Neural cell (in vitro differentiated cells): ENCODE measurements around the gene ABCC8. TPM values are rescaled to one million over a fixed set of nuclear protein-coding genes. Genes with fewer than 3 reads are reported as not detected.

Experiments used
- H2AFZ ChIP-seq: fragments of 200-600, 300-800 bp; sonication (generic), shearing (Covaris generic); 2 replicates; pipeline ENCODE4 v1.6.0; 2014; ENCODE audit warnings: low read depth, mild to moderate bottlenecking, antibody characterized with exemption, low read length, moderate library complexity
- H3F3A ChIP-seq: fragments of 200-600 bp; shearing (Covaris generic); 2 replicates; pipeline ENCODE4 v1.6.1; 2016; ENCODE audit warnings: mild to moderate bottlenecking, moderate library complexity, mixed read lengths, antibody characterized with exemption, low read length; ENCODE audit not compliant: insufficient read depth, poor library complexity, severe bottlenecking
- H3K27ac ChIP-seq: fragments of 200-600, 300-800 bp; sonication (generic), shearing (Covaris generic); 2 replicates; pipeline ENCODE4 v1.5.1; 2014; ENCODE audit warnings: mild to moderate bottlenecking, low read length, moderate library complexity
- H3K27me3 ChIP-seq: fragments of 300-800, 200-600 bp; sonication (generic), shearing (Covaris generic); 2 replicates; pipeline ENCODE4 v1.6.0; 2014; ENCODE audit warnings: mild to moderate bottlenecking, low read depth, low read length, moderate library complexity; ENCODE audit not compliant: insufficient read depth
- H3K36me3 ChIP-seq: fragments of 300-800, 200-600 bp; sonication (generic), shearing (Covaris generic); 2 replicates; pipeline ENCODE4 v1.5.1; 2014; ENCODE audit warnings: mild to moderate bottlenecking, antibody characterized with exemption, low read length, moderate library complexity; ENCODE audit not compliant: insufficient read depth
- H3K4me2 ChIP-seq: fragments of 300-800, 200-600 bp; sonication (generic), shearing (Covaris generic); 2 replicates; pipeline ENCODE4 v1.6.0; 2014; ENCODE audit warnings: mild to moderate bottlenecking, low read length
- H3K4me3 ChIP-seq: fragments of 300-800, 200-600 bp; sonication (generic), shearing (Covaris generic); 2 replicates; pipeline ENCODE4 v1.5.1; 2014; ENCODE audit warnings: mild to moderate bottlenecking, low read length, moderate library complexity
- H3K79me2 ChIP-seq: fragments of 200-600 bp; shearing (Covaris generic); replicated peaks from 2 replicates; pipeline ENCODE4 v1.6.0; 2014; ENCODE audit warnings: mild to moderate bottlenecking, low read length, moderate library complexity; ENCODE audit not compliant: insufficient read depth
- H3K9ac ChIP-seq: fragments of 300-800, 200-600 bp; sonication (generic), shearing (Covaris generic); 2 replicates; pipeline ENCODE4 v1.6.1; 2016; ENCODE audit warnings: mild to moderate bottlenecking, low read length, mixed read lengths
- H3K9me2 ChIP-seq: fragments of 200-600 bp; shearing (Covaris generic); 2 replicates; pipeline ENCODE4 v1.6.1; 2016; ENCODE audit warnings: mild to moderate bottlenecking, low read length, mixed read lengths; ENCODE audit not compliant: insufficient read depth
- H3K9me3 ChIP-seq: fragments of 200-600, 300-800 bp; sonication (generic), shearing (Covaris generic); 2 replicates; pipeline ENCODE4 v1.6.1; 2016; ENCODE audit warnings: mild to moderate bottlenecking, mixed run types, low read length, moderate library complexity, mixed read lengths
- H4K20me1 ChIP-seq: fragments of 200-600 bp; shearing (Covaris generic); 2 replicates; pipeline ENCODE4 v1.6.1; 2016; ENCODE audit warnings: mild to moderate bottlenecking, mixed run types; ENCODE audit not compliant: insufficient read depth
- CTCF ChIP-seq: fragments of 450-650 bp; IDR thresholded peaks from 2 replicates; pipeline ENCODE4 v1.5.1; 2014; ENCODE audit warnings: antibody characterized with exemption, mild to moderate bottlenecking, moderate library complexity; ENCODE audit not compliant: poor library complexity, severe bottlenecking
- EP300 ChIP-seq: fragments of 450-650 bp; conservative IDR thresholded peaks from 2 replicates; pipeline ENCODE4 v1.6.1; 2014; ENCODE audit warnings: antibody characterized with exemption, mild to moderate bottlenecking, moderate library complexity; ENCODE audit not compliant: poor library complexity, severe bottlenecking
- EZH2 ChIP-seq: fragments of 200-600, 300-800 bp; shearing (Covaris generic), sonication (generic); IDR thresholded peaks from 2 replicates; pipeline ENCODE4 v1.6.1; 2014; ENCODE audit warnings: antibody characterized with exemption, low read length, borderline replicate concordance, mild to moderate bottlenecking; ENCODE audit not compliant: insufficient read depth, poor library complexity, severe bottlenecking
- MXI1 ChIP-seq: fragments of 450-650 bp; conservative IDR thresholded peaks from 2 replicates; pipeline ENCODE4 v1.6.1; 2014; ENCODE audit warnings: antibody characterized with exemption, mild to moderate bottlenecking; ENCODE audit not compliant: poor library complexity, severe bottlenecking
- POLR2AphosphoS5 ChIP-seq: IDR thresholded peaks from 2 replicates; pipeline ENCODE4 v1.6.1; 2012
- RAD21 ChIP-seq: fragments of 450-650 bp; conservative IDR thresholded peaks from 2 replicates; pipeline ENCODE4 v1.6.1; 2014; ENCODE audit warnings: antibody characterized with exemption, mild to moderate bottlenecking, moderate library complexity
- REST ChIP-seq: IDR thresholded peaks from 2 replicates; pipeline ENCODE4 v1.6.1; 2012; ENCODE audit warnings: borderline replicate concordance
- SMC3 ChIP-seq: fragments of 450-650 bp; conservative IDR thresholded peaks from 2 replicates; pipeline ENCODE4 v1.6.1; 2014; ENCODE audit warnings: antibody characterized with exemption, mild to moderate bottlenecking, moderate library complexity; ENCODE audit not compliant: poor library complexity
- TAF1 ChIP-seq: IDR thresholded peaks from 2 replicates; pipeline ENCODE4 v1.6.1; 2012; ENCODE audit warnings: low read depth
- polyA plus RNA-seq: library from polyadenylated mRNA; depleted of rRNA; stranded (reverse); fragments of >200 nt; gene quantifications from 2 replicates; pipeline ENCODE4 v1.2.3, GENCODE V29; 2014

The ABCC8 gene
- polyA plus RNA-seq, 1 donor from 2014 or later: 13.2 TPM

- Histone ChIP-seq H3F3A (no peaks in the 10 kb centered on the region), H3K9me2 (no peaks in the 10 kb centered on the region), H3K27me3 (no peaks in the 10 kb centered on the region), H3K4me2 (no peak overlapping the region), H3K9ac (no peak overlapping the region), H2AFZ (no peak overlapping the region), H3K79me2 (no peaks in the 10 kb centered on the region), H3K27ac (no peak overlapping the region), H3K4me3 (no peak overlapping the region), H3K36me3 (no peaks in the 10 kb centered on the region), H3K9me3 (no peaks in the 10 kb centered on the region), H4K20me1 (no peaks in the 10 kb centered on the region)
- TF ChIP-seq TAF1 (no peak), CTCF (no peak), MXI1 (no peak), REST (no peak), RAD21 (no peak), EP300 (no peak), SMC3 (no peak), EZH2 (no peak), POLR2AphosphoS5 (no peak)
Observed at GRCh38 chr11:17500673-17501072, 24.0 kb upstream of the ABCC8 start.

- Histone ChIP-seq H3K36me3 (no peaks in the 10 kb centered on the region), H3K27me3 (no peaks in the 10 kb centered on the region), H3F3A (no peaks in the 10 kb centered on the region), H3K4me2 (no peak overlapping the region), H2AFZ (no peak overlapping the region), H3K79me2 (no peaks in the 10 kb centered on the region), H3K9me2 (no peaks in the 10 kb centered on the region), H3K27ac (no peak overlapping the region), H3K9me3 (no peaks in the 10 kb centered on the region), H4K20me1 (no peaks in the 10 kb centered on the region), H3K4me3 (no peak overlapping the region), H3K9ac (no peak overlapping the region)
- TF ChIP-seq TAF1 (no peak), POLR2AphosphoS5 (no peak), CTCF (peak; percentile 63), RAD21 (peak; percentile 17), EZH2 (no peak)
Observed at GRCh38 chr11:17498475-17498874, 21.8 kb upstream of the ABCC8 start.
